Fibroblast of pulmonary artery (primary cell): ENCODE data around the gene NRL.

Source experiments
- DNase-seq: peaks from one replicate; pipeline ENCODE4 v3.0.0-alpha.2; 2010; ENCODE audit warnings: low read depth
- H3K4me3 ChIP-seq: replicated peaks from 2 replicates; pipeline ENCODE4 v1.5.1; 2011; ENCODE audit warnings: low read depth, mild to moderate bottlenecking, control low read depth, low read length, moderate library complexity
- TF ChIP-seq, protein P1 (sequence below): IDR thresholded peaks from 2 replicates; pipeline ENCODE4 v1.5.1; 2011; ENCODE audit warnings: mild to moderate bottlenecking, control low read depth, low read length, inconsistent platforms; ENCODE audit errors: missing control alignments

Gene NRL

DNA sequence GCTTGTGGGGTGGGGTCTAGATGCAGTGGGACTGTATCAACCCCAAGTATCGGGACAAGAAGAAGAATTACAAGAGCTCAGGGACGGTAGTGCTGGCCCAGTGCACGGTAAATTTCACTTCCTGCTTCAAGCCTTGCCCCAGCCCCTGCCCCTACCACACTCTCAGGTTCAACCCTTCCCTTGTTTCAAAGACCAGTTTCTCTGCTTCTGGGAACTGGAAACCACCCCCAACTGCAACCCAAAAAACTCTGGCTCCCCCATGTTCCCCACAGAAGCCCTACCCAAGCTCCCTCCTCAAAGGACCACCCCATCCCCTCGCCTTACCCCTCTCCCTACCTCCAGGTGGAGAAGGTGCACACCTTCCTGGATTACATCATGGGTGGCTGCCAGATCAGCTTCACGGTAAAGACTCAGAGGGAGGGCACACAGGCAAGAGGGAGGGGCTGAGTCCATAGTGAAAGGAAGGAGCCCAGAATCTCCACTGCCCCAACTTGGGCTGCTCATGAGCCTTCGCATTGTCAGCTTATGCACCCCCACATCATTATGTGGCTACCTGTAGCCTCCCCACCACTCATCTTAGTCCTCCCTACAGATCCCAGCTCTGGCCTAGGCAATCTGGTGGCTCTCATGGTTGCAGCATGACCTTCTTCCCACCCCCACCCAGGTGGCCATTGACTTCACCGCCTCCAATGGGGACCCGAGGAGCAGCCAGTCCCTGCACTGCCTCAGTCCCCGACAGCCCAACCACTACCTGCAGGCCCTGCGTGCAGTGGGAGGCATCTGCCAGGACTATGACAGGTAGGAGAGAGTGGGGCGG is 39.1 kb downstream of the NRL start:
- TF ChIP-seq, protein P1, sequence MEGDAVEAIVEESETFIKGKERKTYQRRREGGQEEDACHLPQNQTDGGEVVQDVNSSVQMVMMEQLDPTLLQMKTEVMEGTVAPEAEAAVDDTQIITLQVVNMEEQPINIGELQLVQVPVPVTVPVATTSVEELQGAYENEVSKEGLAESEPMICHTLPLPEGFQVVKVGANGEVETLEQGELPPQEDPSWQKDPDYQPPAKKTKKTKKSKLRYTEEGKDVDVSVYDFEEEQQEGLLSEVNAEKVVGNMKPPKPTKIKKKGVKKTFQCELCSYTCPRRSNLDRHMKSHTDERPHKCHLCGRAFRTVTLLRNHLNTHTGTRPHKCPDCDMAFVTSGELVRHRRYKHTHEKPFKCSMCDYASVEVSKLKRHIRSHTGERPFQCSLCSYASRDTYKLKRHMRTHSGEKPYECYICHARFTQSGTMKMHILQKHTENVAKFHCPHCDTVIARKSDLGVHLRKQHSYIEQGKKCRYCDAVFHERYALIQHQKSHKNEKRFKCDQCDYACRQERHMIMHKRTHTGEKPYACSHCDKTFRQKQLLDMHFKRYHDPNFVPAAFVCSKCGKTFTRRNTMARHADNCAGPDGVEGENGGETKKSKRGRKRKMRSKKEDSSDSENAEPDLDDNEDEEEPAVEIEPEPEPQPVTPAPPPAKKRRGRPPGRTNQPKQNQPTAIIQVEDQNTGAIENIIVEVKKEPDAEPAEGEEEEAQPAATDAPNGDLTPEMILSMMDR = no peak
- DNase-seq = no peak
- H3K4me3 ChIP-seq = no peak overlapping the region

DNA sequence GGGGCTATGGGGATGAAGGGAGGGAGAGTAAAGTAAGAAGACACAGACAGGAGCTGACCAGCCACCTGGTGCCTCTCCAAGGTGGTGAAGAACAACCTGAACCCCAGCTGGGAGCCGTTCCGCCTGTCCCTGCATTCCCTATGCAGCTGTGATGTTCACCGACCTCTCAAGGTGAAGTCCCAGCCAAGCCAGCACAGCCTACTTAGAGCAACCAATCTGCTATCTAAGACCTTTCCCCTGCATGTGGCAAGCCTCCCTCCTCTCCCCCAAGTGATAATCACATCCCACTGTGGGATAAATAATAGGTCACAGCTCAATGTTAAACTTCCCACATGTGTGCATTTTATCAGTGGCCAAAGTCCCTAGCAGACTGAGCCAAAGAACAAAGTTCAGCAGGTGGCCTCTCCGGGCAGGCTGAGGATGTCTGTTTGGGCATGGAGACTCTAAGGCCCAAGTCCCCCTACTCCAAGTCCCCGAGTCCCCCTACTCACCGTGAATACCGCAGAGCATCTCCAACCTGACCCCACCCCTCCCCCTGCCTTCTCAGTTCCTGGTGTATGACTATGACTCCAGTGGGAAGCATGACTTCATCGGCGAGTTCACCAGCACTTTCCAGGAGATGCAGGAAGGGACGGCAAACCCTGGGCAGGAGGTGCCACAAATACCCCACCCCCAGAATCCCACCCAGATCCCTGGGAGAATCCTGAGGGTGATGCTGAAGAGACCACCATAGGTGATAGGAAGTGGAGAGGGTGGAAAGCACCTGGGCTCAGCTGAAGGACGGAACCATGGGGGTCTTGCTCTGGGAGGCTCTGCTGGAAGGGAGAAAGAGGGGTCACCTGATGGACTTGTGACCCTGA is 39.9 kb downstream of the NRL start:
- TF ChIP-seq, protein P1 = no peak
- no peak overlapping the region for H3K4me3 ChIP-seq
- DNase-seq = no peak

DNA sequence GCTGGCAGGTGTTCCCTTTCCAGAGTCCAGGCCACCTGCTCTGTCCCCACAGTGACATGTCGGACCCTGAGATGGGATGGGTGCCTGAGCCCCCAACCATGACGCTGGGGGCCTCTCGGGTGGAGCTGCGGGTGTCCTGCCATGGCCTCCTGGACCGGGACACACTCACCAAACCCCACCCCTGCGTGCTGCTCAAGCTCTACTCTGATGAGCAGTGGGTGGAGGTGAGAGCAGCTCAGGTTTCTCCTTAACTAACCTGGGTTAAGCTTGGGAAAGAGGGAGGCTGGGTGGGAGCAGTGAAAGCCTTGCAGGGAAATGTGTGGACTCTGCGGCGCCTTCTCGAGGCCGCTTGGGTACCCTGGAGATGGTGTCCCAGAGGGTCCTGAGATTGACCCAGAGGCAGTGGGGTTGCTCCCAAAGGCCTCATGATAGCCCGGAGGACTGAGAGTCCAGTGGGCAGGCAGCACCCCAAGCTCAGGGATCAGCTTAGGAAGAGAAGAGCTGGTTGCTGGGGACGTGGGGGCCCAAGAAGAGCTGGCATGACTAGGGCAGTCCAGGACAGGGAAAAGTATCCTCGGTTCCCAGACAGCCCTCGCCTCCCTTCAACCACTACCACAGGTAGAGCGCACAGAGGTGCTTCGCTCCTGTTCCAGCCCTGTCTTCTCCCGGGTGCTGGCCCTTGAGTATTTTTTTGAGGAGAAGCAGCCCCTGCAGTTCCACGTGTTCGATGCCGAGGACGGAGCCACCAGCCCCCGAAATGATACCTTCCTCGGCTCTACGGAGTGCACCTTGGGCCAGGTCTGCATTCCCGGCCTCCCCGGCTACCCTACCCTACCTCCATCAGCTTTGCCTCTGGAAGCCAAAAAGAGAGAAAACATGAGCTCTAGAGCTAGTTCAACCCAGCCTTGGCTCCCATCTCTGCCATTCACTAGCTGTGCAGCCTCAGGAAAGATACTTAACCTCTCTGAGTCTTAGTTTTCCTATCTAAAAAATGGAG is 41.6 kb downstream of the NRL start:
- no peak overlapping the region for H3K4me3 ChIP-seq
- no peak for DNase-seq
- TF ChIP-seq, protein P1 = no peak

DNA sequence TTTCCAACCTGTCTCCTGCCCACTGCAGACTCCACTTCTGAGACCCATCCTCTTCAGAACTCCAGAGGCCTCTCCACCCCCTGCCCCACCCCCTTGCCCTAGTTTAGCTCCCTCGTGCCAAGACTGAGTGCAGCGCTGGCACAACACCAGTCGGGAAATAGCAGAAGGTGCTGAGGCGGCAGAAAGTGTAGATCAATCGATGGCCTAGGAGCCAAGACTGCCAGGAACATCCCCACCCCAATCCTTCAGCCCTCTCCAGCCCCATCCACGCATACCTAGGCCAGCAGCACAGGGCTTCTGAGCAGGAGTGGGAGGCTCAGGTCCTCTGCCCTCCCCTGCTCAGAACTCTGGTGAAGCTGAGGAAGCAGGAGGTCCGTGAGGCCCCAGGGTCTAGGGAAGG is 42.3 kb downstream of the NRL start:
- DNase-seq = no peak
- H3K4me3 ChIP-seq = no peak overlapping the region
- TF ChIP-seq, protein P1 = no peak

DNA sequence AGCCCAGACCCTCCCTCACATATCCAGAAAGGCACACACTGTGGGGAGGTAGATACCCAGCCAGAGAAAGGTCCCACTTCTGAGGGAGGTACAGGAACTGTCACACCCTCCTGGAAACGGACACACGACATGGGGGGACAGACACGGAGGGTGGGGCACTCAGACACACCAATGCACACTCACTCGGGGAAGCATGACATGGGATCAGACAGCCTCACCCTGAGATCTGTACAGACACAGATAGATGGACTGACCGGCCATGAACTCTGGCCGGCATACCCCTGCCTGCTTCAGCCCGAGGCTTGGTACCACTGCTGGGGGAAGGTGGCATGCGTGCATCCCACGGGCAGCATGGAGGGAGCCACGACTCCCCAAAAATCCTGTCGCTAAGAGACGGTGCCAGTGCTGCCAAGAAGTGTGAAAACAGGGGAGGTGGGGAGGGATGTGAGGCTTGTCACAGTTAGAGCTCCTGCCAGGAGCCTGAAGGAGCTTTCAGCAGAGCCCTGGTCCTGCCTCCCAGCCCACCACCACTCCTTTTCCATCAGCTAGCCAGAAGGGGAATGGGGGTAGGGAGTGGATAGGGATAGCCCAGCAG is 42.8 kb downstream of the NRL start:
- TF ChIP-seq, protein P1 = no peak
- no peak overlapping the region for H3K4me3 ChIP-seq
- DNase-seq = no peak

DNA sequence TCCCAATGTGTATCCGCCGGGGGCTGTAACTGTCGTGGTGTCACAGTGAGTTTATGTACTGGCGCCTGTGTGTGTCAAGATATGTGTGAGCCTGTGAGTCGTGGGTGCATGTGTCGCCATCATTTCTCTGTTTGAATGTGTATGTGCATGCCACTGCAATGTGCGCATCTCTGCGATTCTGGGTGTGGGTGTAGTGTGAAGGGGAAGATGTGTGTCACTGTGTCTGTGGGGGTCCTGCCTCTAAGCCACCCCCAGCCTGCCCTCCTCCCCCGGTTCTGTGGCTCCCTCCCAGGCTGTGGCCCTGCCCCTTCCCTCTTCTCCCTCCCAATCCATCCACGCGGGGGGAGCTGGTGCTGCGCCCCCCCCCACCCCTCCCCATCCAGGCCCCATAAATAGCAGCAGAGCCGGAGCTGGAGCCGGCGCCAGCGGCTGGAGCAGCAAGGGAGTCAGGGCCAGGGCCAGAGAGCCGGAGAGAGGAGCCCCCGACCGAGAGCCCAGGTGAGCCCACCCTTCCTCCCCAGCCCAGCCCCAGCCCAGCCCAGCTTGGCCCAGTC is 43.5 kb downstream of the NRL start, which contains the start of gene CPNE6:
CPNE6 (plus strand) TSS at position 419 of the 554 bp plus-strand sequence. CDS start 1,375 bp downstream, outside the sequence.
- TF ChIP-seq, protein P1 = no peak
- H3K4me3 ChIP-seq = no peak within 1 kb of the TSS
- DNase-seq = no peak
